H1 (cell line): Measurements from ENCODE around the gene NOXRED1. TPM values are rescaled to one million over a fixed set of nuclear protein-coding genes. Genes with fewer than 3 reads are reported as not detected.

Experiments used
- CHD1 ChIP-seq: IDR thresholded peaks from 2 replicates; pipeline ENCODE4 v1.6.1; 2012; ENCODE audit warnings: low read depth, low read length, improper control_type of control experiment
- KDM1A ChIP-seq: fragments of 200-600, 300-600 bp; sonication (generic); IDR thresholded peaks from 2 replicates; pipeline ENCODE4 v1.7.1; 2016; ENCODE audit warnings: mild to moderate bottlenecking, low read length, borderline replicate concordance
- NRF1 ChIP-seq: IDR thresholded peaks from 2 replicates; pipeline ENCODE4 v1.6.1; 2011; ENCODE audit warnings: mild to moderate bottlenecking, low read depth, low read length, improper control_type of control experiment
- polyA plus RNA-seq, 7 experiments: library from polyadenylated mRNA; depleted of rRNA in 3 of 7; stranded (reverse) in 5 of 7; unstranded in 2 of 7; fragments of >200 nt in 5 of 7; fragments of 200-250 nt in 2 of 7; gene quantifications; 1 replicate in 5 of 7; 2 replicates in 1 of 7; 4 replicates in 1 of 7; pipeline versions ENCODE4 v1.2.1 to v1.2.3, GENCODE V29; 2011 to 2013; ENCODE audit warnings: missing spikeins in 2 of 7, mixed read lengths in 2 of 7
- total RNA-seq: library from RNA; stranded (reverse); fragmentation: NEBNext Ultra II Directional; extraction: Animal tissue kit (Norgen Biotek cat#: 25700); gene quantifications from 2 replicates; pipeline ENCODE4 v1.2.1, GENCODE V29; 2021

The NOXRED1 gene
- total and polyA plus RNA-seq, 2 of the 8 experiments (the other 6 are each of a cell fraction or from before 2014, with no cell fraction given), result 0.23 to 0.48 TPM

DNA sequence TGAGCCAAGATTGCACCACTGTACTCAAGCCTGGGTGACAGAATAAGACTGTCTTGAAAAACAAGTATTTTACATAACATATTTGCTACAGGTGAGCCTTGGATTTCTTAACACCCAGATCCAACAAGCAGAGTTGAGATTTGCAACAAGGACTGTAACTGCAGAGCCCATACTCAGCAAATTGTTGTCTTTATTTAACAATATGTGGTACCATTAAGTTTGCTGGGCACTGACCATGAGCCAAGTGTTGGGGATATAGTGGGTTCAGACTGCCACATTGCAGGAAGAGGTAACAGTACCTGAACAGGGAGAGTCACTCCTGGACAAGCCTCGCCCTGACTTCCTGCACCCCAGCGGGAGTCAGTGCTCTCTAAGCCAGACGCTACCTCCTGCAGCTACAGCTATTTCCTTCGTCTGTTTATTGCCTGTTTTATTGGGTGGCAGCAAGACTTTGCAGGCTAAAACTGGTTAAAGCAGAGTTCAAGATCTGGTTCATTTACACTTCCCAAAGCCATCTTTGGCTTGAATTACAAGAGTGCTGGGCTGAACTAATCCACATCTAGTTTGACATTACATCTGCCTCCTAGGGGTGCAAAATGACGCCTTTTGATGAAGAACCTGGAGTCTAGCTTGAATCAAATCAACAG, 47.0 kb upstream of the NOXRED1 start (continued):
- no peak for TF ChIP-seq KDM1A
- no peak for TF ChIP-seq NRF1
- TF ChIP-seq CHD1, result no peak
